Hepatocyte (in vitro differentiated cells): Measurements from ENCODE around the gene GPR78.

Source experiments
- CTCF ChIP-seq: fragments of 200-600 bp; sonication (generic); IDR thresholded peaks from 2 replicates; pipeline ENCODE4 v1.5.1; 2016; ENCODE audit warnings: antibody characterized with exemption, mild to moderate bottlenecking; ENCODE audit not compliant: poor library complexity
- EZH2 ChIP-seq: fragments of 200-600 bp; sonication (generic); IDR thresholded peaks from 2 replicates; pipeline ENCODE4 v1.6.1; 2016; ENCODE audit warnings: antibody characterized with exemption, mild to moderate bottlenecking, borderline replicate concordance

GRCh38 chr4:8537041-8537461 lies 43.1 kb upstream of the GPR78 start:
- TF ChIP-seq EZH2: no peak
- TF ChIP-seq CTCF: no peak
